ENCODE results near the gene PILRA. TPM values are rescaled to one million over a fixed set of nuclear protein-coding genes. Genes with fewer than 3 reads are reported as not detected.

Gene PILRA
- polyA plus RNA-seq, 1 of the 3 experiments (the other 2 are of a cell fraction) = 0.89 TPM

DNA sequence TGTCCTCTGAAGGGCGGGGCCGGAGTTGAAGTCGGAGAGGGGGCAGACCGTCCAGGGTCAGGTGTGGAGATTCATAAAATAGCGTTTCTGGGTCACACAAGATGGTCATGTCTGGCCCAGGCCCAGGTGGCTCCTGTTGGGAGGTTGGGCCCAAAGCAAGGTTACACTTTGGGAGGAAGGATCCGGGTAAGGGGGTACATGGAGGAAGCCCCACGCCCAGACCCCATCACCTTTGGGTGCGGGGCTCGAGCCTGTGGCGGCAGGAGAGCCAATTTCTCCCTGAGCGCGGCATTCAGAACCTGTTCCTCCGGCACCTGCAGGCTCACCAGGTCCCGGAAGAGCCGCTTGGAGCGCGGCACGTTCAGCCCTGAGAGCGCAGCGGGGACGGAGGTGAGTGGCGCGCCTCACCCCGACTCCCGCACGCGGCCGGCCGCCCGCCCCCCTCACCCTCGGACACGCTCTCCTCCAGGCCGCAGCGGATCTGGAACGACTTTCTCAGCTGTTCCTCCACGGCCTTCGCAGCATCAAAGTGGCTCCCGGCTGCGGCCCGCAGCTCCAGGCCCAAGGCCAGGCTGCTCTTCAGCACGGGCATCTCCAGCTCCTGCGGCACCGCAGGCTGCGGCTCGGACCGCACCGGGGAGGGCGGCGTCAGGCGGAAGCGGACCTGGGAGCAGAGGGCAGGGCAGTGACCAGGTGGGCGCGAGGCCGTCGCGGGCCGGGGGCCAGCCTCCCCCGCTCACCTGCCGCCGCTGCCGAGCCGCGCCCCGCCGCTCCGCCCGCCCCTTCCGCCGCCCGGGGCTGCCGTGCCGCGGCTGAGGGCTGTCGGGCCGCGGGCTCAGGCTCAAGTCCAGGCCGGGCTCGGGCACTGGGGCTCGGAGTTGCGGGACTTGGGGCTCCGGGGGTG lies 62.4 kb downstream of the PILRA start (continued):
- peak; percentile 53; the same call in 1 of the 2 replicates for TF ChIP-seq MXI1 (IDR thresholded peaks at IDR 0.05; ENCODE audit: low read depth, low read length)
- TF ChIP-seq, protein P1, sequence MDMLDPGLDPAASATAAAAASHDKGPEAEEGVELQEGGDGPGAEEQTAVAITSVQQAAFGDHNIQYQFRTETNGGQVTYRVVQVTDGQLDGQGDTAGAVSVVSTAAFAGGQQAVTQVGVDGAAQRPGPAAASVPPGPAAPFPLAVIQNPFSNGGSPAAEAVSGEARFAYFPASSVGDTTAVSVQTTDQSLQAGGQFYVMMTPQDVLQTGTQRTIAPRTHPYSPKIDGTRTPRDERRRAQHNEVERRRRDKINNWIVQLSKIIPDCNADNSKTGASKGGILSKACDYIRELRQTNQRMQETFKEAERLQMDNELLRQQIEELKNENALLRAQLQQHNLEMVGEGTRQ (IDR thresholded peaks at IDR 0.05; ENCODE audit: borderline replicate concordance, low read depth, low read length) = no peak
- no peak for TF ChIP-seq POLR2AphosphoS5 (IDR thresholded peaks at IDR 0.05; ENCODE audit: low read depth, low read length)
- TF ChIP-seq RAD21 (IDR thresholded peaks at IDR 0.05; ENCODE audit: low read length) = no peak
- no peak for TF ChIP-seq EP300 (IDR thresholded peaks at IDR 0.05; ENCODE audit: borderline replicate concordance in 1 of 2, low read depth in 1 of 2, low read length in 1 of 2)
- TF ChIP-seq, protein P2, sequence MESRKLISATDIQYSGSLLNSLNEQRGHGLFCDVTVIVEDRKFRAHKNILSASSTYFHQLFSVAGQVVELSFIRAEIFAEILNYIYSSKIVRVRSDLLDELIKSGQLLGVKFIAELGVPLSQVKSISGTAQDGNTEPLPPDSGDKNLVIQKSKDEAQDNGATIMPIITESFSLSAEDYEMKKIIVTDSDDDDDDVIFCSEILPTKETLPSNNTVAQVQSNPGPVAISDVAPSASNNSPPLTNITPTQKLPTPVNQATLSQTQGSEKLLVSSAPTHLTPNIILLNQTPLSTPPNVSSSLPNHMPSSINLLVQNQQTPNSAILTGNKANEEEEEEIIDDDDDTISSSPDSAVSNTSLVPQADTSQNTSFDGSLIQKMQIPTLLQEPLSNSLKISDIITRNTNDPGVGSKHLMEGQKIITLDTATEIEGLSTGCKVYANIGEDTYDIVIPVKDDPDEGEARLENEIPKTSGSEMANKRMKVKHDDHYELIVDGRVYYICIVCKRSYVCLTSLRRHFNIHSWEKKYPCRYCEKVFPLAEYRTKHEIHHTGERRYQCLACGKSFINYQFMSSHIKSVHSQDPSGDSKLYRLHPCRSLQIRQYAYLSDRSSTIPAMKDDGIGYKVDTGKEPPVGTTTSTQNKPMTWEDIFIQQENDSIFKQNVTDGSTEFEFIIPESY (IDR thresholded peaks at IDR 0.05; ENCODE audit: borderline replicate concordance, low read depth) = no peak
- no peak for TF ChIP-seq SMC3 (IDR thresholded peaks at IDR 0.05; ENCODE audit: low read depth, low read length)
- TF ChIP-seq FOXJ3 (CRISPR knock-in tag; IDR thresholded peaks at IDR 0.05) = no peak
- TF ChIP-seq EZH2phosphoT487 (IDR thresholded peaks at IDR 0.05; ENCODE audit: borderline replicate concordance, low read depth) = no peak
- TF ChIP-seq, protein P3, sequence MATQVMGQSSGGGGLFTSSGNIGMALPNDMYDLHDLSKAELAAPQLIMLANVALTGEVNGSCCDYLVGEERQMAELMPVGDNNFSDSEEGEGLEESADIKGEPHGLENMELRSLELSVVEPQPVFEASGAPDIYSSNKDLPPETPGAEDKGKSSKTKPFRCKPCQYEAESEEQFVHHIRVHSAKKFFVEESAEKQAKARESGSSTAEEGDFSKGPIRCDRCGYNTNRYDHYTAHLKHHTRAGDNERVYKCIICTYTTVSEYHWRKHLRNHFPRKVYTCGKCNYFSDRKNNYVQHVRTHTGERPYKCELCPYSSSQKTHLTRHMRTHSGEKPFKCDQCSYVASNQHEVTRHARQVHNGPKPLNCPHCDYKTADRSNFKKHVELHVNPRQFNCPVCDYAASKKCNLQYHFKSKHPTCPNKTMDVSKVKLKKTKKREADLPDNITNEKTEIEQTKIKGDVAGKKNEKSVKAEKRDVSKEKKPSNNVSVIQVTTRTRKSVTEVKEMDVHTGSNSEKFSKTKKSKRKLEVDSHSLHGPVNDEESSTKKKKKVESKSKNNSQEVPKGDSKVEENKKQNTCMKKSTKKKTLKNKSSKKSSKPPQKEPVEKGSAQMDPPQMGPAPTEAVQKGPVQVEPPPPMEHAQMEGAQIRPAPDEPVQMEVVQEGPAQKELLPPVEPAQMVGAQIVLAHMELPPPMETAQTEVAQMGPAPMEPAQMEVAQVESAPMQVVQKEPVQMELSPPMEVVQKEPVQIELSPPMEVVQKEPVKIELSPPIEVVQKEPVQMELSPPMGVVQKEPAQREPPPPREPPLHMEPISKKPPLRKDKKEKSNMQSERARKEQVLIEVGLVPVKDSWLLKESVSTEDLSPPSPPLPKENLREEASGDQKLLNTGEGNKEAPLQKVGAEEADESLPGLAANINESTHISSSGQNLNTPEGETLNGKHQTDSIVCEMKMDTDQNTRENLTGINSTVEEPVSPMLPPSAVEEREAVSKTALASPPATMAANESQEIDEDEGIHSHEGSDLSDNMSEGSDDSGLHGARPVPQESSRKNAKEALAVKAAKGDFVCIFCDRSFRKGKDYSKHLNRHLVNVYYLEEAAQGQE (IDR thresholded peaks at IDR 0.05; ENCODE audit: low read depth, low read length) = no peak

Data from SK-N-SH (cell line).